ENCODE results near the gene CRTAP.
"Not testable (repeated sequence)": the region's sequence is repeated elsewhere in the genome, so short reads cannot be mapped to it uniquely, and the experiment has no call there.

CRTAP gene

DNA sequence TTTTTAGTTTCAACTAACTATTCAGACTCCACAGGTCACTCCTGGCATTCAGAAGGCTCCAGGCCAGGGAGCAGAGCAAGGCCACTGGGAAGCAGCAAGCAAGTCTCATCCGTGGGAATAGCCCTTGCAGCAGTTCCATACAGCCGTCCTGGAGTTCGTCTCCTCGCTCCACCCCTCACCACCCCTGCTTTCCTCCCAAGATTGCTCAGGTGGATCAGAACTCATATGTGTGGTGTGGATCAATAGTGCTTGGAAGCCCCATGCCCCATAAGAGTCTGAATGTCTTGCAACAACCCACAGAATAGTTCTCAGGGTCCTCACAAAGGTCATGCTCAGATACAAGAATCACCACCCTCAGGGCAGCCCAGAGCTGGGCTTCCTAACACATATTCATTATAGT is 60.3 kb downstream of the CRTAP start:
- TF ChIP-seq, protein P1, sequence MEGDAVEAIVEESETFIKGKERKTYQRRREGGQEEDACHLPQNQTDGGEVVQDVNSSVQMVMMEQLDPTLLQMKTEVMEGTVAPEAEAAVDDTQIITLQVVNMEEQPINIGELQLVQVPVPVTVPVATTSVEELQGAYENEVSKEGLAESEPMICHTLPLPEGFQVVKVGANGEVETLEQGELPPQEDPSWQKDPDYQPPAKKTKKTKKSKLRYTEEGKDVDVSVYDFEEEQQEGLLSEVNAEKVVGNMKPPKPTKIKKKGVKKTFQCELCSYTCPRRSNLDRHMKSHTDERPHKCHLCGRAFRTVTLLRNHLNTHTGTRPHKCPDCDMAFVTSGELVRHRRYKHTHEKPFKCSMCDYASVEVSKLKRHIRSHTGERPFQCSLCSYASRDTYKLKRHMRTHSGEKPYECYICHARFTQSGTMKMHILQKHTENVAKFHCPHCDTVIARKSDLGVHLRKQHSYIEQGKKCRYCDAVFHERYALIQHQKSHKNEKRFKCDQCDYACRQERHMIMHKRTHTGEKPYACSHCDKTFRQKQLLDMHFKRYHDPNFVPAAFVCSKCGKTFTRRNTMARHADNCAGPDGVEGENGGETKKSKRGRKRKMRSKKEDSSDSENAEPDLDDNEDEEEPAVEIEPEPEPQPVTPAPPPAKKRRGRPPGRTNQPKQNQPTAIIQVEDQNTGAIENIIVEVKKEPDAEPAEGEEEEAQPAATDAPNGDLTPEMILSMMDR (IDR thresholded peaks at IDR 0.05; ENCODE audit: low read depth, low read length): no peak

DNA sequence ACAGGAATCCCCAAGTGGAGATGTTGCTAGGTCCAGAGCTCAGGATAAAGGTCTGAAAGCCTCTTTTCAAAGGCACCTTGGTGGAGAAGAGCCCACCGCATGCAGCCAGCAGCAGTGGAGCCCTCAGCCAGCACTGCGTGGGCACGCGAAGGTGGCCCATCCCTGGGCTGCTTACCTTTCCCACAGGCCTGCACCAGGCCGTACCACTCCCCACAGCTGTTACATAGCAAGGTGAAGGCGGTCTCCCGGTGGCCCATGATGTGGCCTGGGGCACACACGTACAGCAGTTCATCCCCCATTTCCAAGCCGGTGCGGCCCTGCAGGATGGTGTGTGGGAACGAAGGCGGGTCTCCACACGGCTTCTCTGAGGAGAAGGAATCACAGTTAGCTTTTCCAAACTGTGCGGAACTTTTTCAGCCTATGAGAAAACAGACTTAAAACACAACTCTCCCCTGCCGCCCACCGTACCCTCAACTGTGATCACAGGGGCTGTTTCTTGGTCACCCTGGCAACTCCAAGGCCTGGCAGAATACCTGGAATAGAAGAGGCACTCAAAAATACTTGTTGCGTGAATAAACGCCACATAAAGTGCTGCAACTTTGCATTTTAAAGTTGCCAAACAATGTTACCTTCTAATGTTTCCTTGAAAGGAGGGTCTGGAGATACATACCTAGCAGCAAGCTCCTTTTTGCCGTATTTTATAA is 61.0 kb downstream of the CRTAP start:
- TF ChIP-seq, protein P1 (IDR thresholded peaks at IDR 0.05; ENCODE audit: low read depth, low read length): no peak
- no peak for DNase-seq (ENCODE audit: extremely low read depth, low read depth)

More for the DNA sequence above, 60.3 kb downstream of the CRTAP start:
- DNase-seq (ENCODE audit: extremely low read depth, low read depth): no peak

DNA sequence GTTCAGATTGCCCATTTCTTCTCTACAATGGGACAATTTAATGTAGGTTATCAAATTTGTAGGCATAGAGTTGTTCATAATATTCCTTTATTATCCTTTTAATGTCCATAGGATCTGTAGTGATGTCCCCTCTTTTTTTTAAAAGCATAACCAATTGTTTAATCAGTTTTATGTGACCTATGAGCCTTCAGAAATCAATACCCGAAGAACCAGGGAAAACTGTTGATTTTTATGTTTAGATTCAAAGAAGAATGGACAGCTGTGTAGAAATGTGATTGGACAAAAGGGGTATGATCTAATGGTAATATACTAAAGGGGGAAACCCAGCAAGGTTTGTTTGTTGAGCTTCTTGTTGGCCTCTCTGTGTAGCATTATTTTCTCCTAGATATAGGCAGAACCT is 65.3 kb downstream of the CRTAP start:
- TF ChIP-seq, protein P1 (IDR thresholded peaks at IDR 0.05; ENCODE audit: low read depth, low read length): no peak
- no peak for DNase-seq (ENCODE audit: extremely low read depth, low read depth)

DNA sequence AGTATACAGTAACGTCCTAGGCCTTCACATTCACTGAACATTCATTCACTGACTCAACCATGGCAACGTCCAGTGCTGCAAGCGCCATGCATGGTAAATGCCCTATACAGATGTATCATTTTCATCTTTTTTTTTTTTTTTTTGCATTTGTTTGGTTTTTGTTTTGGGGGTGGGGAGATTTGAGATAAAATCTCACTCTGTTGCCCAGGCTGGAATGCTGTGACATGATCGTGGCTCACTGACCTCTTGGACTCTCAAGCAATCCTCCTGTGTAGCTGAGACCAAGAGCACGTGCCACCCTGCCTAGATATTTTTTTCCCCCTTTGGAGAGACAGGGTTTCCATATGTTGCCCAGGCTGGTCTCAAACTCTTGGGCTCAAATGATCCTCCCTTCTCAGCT is 67.4 kb downstream of the CRTAP start:
- DNase-seq (ENCODE audit: extremely low read depth, low read depth): no peak
- TF ChIP-seq, protein P1 (IDR thresholded peaks at IDR 0.05; ENCODE audit: low read depth, low read length): no peak

DNA sequence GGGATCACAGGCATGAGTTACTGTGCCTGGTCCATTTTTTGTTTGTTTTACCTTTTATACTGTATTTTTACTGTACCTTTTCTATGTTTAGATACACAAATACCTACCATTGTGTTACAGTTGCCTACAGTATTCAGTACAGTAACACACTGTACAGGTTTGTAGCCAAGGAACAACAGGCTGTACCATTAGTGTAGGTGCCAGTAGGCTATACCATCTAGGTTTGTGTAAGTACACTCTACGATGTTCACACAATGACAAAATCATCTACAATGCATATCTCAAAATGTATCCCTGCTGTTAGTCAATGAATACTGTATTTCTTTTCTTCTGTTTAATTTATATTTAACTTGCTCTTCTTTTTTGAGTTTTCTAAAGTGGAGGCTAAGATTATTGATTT is 67.8 kb downstream of the CRTAP start:
- not testable (repeated sequence) for DNase-seq (ENCODE audit: extremely low read depth, low read depth)

DNA sequence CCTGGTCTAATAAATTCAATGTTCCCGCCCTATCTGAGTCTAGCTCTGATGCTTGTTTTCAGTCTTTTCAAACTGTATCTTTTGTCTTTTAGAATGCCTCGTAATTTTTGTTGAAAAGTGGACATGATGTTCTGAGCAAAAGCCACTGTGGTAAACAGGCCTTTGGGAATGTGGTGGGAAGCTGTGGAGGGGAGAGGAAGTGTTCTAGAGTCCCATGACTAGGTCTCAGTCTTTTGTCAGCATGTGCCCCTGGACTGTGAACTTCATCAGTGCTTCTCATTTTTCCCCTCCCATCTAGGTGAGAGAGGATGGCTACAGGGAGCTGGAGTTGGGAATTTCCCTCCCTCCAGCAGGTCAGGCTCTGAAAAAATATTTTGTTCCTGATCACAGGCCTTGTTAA is 71.0 kb downstream of the CRTAP start:
- DNase-seq (ENCODE audit: extremely low read depth, low read depth): no peak
- TF ChIP-seq, protein P1 (IDR thresholded peaks at IDR 0.05; ENCODE audit: low read depth, low read length): no peak

DNA sequence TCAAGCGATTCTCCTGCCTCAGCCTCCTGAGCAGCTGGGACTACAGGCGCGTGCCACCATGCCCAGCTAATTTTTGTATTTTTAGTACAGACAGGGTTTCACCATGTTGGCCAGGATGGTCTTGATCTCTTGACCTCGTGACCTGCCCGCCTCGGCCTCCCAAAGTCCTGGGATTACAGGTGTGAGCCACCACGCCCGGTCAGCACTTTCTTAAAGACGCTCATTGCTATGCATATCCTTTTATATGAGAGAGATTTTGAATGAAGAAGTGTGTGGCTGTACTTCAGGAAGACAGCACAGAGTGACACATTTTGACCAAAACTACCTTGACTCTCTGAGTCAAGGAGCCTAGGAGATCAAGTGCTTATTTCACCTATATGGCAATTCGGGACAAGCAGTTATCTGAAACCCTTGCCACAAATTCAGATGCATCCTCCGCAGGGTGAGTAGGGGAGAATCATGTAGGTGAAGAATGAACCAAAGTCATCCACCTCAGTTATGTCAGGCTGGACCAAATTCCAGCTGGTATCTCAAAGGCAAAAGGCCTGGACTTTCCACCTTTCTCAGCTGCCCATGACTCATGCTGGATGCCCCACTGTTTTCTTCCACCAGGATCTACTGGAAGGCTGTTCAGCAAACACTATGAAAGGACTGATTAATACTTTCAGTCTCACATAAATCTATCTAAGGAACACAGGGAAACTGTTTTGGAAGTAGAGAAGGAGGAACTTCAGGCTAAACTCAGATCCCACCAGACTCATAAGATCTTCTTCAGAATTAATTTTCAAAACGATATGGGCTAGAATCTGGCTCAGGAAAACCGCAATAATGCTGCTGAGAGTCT is 72.9 kb downstream of the CRTAP start:
- DNase-seq (ENCODE audit: extremely low read depth, low read depth): no peak
- TF ChIP-seq, protein P1 (IDR thresholded peaks at IDR 0.05; ENCODE audit: low read depth, low read length): no peak

All from AG09319 (cell line).